SH-SY5Y (cell line): Measurements from ENCODE around the gene GABRE.

Source experiments
- GATA2 ChIP-seq: IDR thresholded peaks from 2 replicates; pipeline ENCODE4 v1.6.1; 2011; ENCODE audit warnings: mild to moderate bottlenecking, low read depth, low read length
- GATA3 ChIP-seq: IDR thresholded peaks from 2 replicates; pipeline ENCODE4 v1.6.1; 2011; ENCODE audit warnings: low read depth, mild to moderate bottlenecking, low read length, moderate library complexity

- no peak for TF ChIP-seq GATA2
- TF ChIP-seq GATA3: no peak
These were observed 583 bp downstream of the GABRE start for GRCh38 chrX:151973851-151974335.
